Smooth muscle cell (in vitro differentiated cells): Measurements from ENCODE around the gene EXOC3L4. TPM values are rescaled to one million over a fixed set of nuclear protein-coding genes. Genes with fewer than 3 reads are reported as not detected.

Source experiments
- DNase-seq: peaks from one replicate; lab custom pipeline; 2025; ENCODE audit not compliant: unreplicated experiment; lab: John Stamatoyannopoulos, UW
- H2AFZ ChIP-seq: fragments of 200-600 bp; sonication (generic); 2 replicates; pipeline ENCODE4 v1.6.0; 2016; ENCODE audit warnings: antibody characterized with exemption, low read depth, mild to moderate bottlenecking
- H3F3A ChIP-seq: fragments of 200-600 bp; sonication (generic); 2 replicates; pipeline ENCODE4 v1.6.0; 2017; ENCODE audit warnings: antibody characterized with exemption, low read depth
- H3K27ac ChIP-seq: fragments of 200-600 bp; sonication (generic); 2 replicates; pipeline ENCODE4 v1.5.1; 2016; ENCODE audit warnings: low read depth, mild to moderate bottlenecking
- H3K27me3 ChIP-seq: fragments of 200-600 bp; sonication (generic); 2 replicates; pipeline ENCODE4 v1.6.1; 2016; ENCODE audit warnings: low read depth, mild to moderate bottlenecking
- H3K36me3 ChIP-seq: fragments of 200-600 bp; sonication (generic); 2 replicates; pipeline ENCODE4 v1.5.1; 2016; ENCODE audit warnings: low read depth
- H3K4me1 ChIP-seq: fragments of 200-600 bp; sonication (generic); 2 replicates; pipeline ENCODE4 v1.5.1; 2016; ENCODE audit warnings: low read depth
- H3K4me2 ChIP-seq: fragments of 200-600 bp; sonication (generic); 2 replicates; pipeline ENCODE4 v1.6.0; 2016; ENCODE audit warnings: mild to moderate bottlenecking
- H3K4me3 ChIP-seq: fragments of 200-600 bp; sonication (generic); 2 replicates; pipeline ENCODE4 v1.5.1; 2016; ENCODE audit warnings: mild to moderate bottlenecking
- H3K79me2 ChIP-seq: fragments of 200-600 bp; sonication (generic); 2 replicates; pipeline ENCODE4 v1.6.0; 2016; ENCODE audit warnings: low read depth, mild to moderate bottlenecking
- H3K9ac ChIP-seq: fragments of 200-600 bp; sonication (generic); 2 replicates; pipeline ENCODE4 v1.6.0; 2016; ENCODE audit warnings: low read depth
- H3K9me3 ChIP-seq: fragments of 200-600 bp; sonication (generic); replicated peaks from 2 replicates; pipeline ENCODE4 v1.5.1; 2016; ENCODE audit warnings: low read depth
- H4K20me1 ChIP-seq: fragments of 200-600 bp; sonication (generic); 2 replicates; pipeline ENCODE4 v1.6.0; 2016; ENCODE audit warnings: low read depth
- WGBS: methylation state at CpG from one replicate; pipeline ENCODE4 v1.1.7; 2016; ENCODE audit warnings: low lambda C conversion rate; 5-methylcytosine and 5-hydroxymethylcytosine counted together
- polyA plus RNA-seq: library from polyadenylated mRNA; unstranded; fragments of >200 nt; fragmentation: Nextera tagmentation; extraction: Ambion mirVana; gene quantifications from 2 replicates; pipeline ENCODE4 v1.2.1, GENCODE V29; 2016
- total RNA-seq: library from RNA; depleted of rRNA; stranded (reverse); fragments of >200 nt; gene quantifications from 2 replicates; pipeline ENCODE4 v1.2.3, GENCODE V29; 2014
- TF ChIP-seq, protein P1 (sequence below): fragments of 200-600 bp; sonication (generic); IDR thresholded peaks from 2 replicates; pipeline ENCODE4 v1.5.1; 2017; ENCODE audit warnings: borderline replicate concordance, mild to moderate bottlenecking, antibody characterized with exemption; ENCODE audit not compliant: insufficient read depth, poor library complexity, severe bottlenecking

The EXOC3L4 gene
- total and polyA plus RNA-seq, 2 experiments from 2014 or later, result not detected

DNA sequence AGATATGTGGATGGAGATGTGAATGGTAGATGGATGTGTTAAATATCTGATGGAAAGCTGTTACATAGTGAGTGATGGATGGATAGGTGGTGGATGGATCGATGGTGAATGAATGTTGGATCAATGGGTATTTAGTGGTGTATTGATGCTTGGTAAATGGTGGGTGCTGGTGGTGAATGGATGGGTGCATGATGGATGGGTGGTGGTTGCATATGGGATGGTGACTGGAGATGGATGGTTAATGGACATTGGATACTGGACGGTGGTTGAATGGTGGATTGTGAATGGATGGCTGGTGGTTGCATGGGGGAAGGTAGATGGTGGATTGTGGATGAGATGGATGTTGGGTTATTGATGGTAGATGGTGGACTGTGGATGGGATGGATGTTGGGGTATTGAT is 12.6 kb upstream of the EXOC3L4 start:
- WGBS, result 100% methylated on average over 2 of the region's 2 CpGs
- no peaks in the 10 kb centered on the region for H3K4me1 ChIP-seq

DNA sequence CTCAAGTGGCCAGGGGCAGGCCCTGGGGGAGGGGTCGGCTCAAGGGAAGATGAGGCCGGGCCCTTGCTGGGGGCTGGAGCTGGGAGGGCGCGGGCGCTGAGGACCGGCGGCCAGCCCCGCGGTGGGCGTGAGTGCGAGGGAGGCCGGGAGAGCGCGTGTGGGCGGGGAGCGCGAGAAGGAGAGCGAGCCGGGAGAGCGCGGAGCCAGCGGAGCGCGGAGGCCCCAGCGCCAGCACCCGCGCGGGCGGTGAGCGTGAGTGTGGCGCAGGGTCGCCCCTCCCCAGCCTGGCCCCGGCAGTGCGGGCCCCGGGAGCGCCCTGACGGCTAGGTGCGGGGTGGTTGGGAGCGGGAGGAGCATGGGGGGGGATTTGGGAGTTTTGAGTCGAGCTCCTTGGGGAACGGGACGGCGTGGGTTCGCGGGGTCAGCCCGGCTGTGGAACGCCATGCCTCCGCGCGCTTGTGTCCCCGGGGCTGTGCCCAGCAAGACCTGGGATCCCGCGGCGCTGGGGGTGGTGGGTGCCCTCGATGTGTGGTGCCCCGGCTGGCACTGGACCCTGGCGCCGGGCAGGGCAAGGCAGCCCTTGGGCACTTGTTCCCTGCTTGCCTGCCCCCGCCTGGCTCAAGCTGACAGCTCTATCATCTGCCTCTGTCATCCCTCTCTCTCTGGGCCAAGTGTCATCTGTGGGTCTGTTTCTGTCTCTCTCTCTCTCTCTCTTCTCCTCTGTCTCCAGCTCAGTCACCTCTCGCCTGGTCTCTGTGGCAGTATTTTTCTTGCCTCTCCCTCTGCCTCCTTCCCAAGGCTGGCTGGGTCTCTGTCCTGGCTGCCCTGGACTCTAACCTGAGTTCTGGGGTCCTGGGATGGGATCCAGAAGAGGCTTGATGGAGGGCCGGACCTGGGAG is 10.3 kb upstream of the EXOC3L4 start, which contains the start of gene LBHD2:
Gene LBHD2 (plus strand): TSS at position 190 of the 899 bp plus-strand sequence. CDS start 1,803 bp downstream, outside the sequence.
- Histone ChIP-seq H3K9ac (no peak within 1 kb of the TSS), H3K4me1 (no peaks in the 10 kb centered on the region), H3K9me3 (no peaks in the 10 kb centered on the region), H3K36me3 (no peaks in the 10 kb centered on the region), H2AFZ (no peak within 1 kb of the TSS), H3K79me2 (no peaks in the 10 kb centered on the region), H3K27me3 (peaks cover 18% of the 10 kb centered on the region), H3K27ac (no peak within 1 kb of the TSS), H3K4me2 (peak within 1 kb of the TSS; percentile 81), H3K4me3 (peak within 1 kb of the TSS; percentile 31), H4K20me1 (no peaks in the 10 kb centered on the region), H3F3A (no peaks in the 10 kb centered on the region)
- no peak for DNase-seq
- TF ChIP-seq, protein P1, sequence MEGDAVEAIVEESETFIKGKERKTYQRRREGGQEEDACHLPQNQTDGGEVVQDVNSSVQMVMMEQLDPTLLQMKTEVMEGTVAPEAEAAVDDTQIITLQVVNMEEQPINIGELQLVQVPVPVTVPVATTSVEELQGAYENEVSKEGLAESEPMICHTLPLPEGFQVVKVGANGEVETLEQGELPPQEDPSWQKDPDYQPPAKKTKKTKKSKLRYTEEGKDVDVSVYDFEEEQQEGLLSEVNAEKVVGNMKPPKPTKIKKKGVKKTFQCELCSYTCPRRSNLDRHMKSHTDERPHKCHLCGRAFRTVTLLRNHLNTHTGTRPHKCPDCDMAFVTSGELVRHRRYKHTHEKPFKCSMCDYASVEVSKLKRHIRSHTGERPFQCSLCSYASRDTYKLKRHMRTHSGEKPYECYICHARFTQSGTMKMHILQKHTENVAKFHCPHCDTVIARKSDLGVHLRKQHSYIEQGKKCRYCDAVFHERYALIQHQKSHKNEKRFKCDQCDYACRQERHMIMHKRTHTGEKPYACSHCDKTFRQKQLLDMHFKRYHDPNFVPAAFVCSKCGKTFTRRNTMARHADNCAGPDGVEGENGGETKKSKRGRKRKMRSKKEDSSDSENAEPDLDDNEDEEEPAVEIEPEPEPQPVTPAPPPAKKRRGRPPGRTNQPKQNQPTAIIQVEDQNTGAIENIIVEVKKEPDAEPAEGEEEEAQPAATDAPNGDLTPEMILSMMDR, result no peak
- 67% methylated on average over 21 of the region's 61 CpGs for WGBS

More for the DNA sequence above, 12.6 kb upstream of the EXOC3L4 start:
- peaks cover 18% of the 10 kb centered on the region for H3K27me3 ChIP-seq
- no peaks in the 10 kb centered on the region for H3K9me3 ChIP-seq
- H3K9ac ChIP-seq, result no peak overlapping the region
- no peaks in the 10 kb centered on the region for H4K20me1 ChIP-seq
- no peak overlapping the region for H3K27ac ChIP-seq
- no peak overlapping the region for H3K4me3 ChIP-seq
- no peak overlapping the region for H2AFZ ChIP-seq
- TF ChIP-seq, protein P1, result no peak
- H3K4me2 ChIP-seq, result no peak overlapping the region
- H3K79me2 ChIP-seq, result no peaks in the 10 kb centered on the region
- no peaks in the 10 kb centered on the region for H3F3A ChIP-seq
- H3K36me3 ChIP-seq, result no peaks in the 10 kb centered on the region
- no peak for DNase-seq

DNA sequence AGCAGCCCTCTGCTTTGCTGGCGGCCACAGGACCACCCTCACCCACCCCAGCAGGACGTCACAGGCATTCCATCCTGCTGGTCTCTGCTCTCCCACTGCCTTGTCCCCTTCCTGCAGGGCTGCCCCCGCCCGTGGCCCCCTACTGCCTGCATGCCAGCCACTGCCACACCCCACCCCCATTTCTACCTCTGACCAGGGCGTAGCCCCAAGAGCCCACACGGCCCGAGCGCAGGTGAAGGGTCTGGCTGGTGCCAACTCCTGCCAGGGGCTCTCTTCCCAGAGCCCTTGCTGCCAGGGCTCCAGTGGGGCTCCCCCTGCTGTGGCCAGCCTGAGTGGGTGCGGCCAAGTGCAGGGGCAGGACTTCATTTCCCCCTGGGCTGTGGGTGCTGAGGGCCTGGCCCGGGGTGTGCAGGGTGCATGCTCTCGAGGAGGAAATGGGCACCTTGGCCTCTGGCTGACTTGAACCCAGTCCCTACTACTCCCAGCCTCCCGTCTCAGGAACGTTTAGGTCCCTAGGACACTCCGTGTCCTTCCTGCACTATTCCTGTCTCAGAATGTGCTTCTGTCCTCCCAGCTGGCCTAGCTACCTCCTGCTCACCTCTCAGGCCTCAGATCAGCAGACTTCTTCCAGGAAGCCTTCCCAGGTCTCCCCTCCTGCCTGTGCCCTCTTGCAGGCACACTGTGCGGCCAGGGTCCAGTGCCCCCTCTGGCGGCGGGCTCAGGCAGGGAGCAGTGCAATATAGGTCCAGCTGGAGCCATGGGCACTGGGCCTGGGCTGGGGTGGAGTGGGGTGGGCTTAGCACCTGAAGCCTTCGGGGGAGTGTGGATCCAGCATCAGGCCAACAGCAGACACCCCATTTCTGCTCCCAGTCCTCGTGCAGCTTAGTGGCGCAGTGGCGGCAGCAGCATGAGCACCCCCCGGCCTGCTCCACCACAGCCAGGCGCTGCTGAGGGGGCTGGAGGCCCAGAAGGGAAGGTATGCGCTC is 9.1 kb upstream of the EXOC3L4 start:
- Histone ChIP-seq H3K4me1 (no peaks in the 10 kb centered on the region), H3K4me3 (no peak overlapping the region), H3K4me2 (no peak overlapping the region), H3K27me3 (peaks cover 18% of the 10 kb centered on the region), H3K36me3 (no peaks in the 10 kb centered on the region), H3F3A (no peaks in the 10 kb centered on the region), H3K9ac (no peak overlapping the region), H3K79me2 (no peaks in the 10 kb centered on the region), H3K9me3 (no peaks in the 10 kb centered on the region), H4K20me1 (no peaks in the 10 kb centered on the region), H3K27ac (no peak overlapping the region), H2AFZ (no peak overlapping the region)
- TF ChIP-seq, protein P1, result peak; percentile 23
- no peak for DNase-seq
- WGBS, result 81% methylated on average over 22 of the region's 24 CpGs
